ENCODE results near the gene GHDC.

DNA sequence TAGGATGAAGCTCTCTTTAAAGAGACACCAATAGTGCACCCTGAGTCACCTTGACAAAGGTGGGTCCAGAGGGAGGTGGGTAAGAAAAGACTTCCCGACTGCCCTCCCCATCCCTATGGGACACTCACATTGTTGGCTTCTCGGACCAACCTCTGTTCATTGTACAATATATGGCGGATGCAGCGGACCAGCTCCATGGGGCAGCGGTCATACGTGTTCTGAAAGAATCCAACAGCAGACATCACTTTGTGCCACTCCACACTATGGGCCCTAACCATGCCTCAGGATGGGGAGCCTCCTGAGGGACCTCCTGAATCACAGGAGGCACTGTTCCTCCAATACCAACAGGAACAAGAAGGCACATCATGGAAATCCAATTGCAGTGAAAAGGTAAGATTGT lies 30.4 kb upstream of the GHDC start:
- TF ChIP-seq, protein P1, sequence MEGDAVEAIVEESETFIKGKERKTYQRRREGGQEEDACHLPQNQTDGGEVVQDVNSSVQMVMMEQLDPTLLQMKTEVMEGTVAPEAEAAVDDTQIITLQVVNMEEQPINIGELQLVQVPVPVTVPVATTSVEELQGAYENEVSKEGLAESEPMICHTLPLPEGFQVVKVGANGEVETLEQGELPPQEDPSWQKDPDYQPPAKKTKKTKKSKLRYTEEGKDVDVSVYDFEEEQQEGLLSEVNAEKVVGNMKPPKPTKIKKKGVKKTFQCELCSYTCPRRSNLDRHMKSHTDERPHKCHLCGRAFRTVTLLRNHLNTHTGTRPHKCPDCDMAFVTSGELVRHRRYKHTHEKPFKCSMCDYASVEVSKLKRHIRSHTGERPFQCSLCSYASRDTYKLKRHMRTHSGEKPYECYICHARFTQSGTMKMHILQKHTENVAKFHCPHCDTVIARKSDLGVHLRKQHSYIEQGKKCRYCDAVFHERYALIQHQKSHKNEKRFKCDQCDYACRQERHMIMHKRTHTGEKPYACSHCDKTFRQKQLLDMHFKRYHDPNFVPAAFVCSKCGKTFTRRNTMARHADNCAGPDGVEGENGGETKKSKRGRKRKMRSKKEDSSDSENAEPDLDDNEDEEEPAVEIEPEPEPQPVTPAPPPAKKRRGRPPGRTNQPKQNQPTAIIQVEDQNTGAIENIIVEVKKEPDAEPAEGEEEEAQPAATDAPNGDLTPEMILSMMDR (IDR thresholded peaks at IDR 0.05), result no peak
- no peak for TF ChIP-seq POLR2A (IDR thresholded peaks at IDR 0.05)
